Mucosa of descending colon (tissue), 3 donors: ENCODE results near the gene MEI1. TPM values are rescaled to one million over a fixed set of nuclear protein-coding genes. Genes with fewer than 3 reads are reported as not detected.
"Not testable (repeated sequence)": the region's sequence is repeated elsewhere in the genome, so short reads cannot be mapped to it uniquely, and the experiment has no call there.

Source experiments
- ATAC-seq: fragments of 200-7000 bp; cut with Tn5 transposase; one replicate; pipeline ENCODE4 v1.9.1; 2020; ENCODE audit warnings: mild to moderate bottlenecking, moderate library complexity
- DNase-seq, 3 donors: peaks; one replicate each; pipeline ENCODE4 v3.0.0-alpha.2; 2020
- H3K36me3 ChIP-seq: fragments of 200-600 bp; one replicate; pipeline ENCODE4 v1.8.0; 2021; ENCODE audit warnings: low read depth, mild to moderate bottlenecking
- H3K4me1 ChIP-seq: fragments of 200-600 bp; one replicate; pipeline ENCODE4 v1.8.0; 2021; ENCODE audit warnings: low read depth, mild to moderate bottlenecking
- H3K4me3 ChIP-seq: fragments of 200-600 bp; one replicate; pipeline ENCODE4 v1.8.0; 2021; ENCODE audit warnings: mild to moderate bottlenecking
- H3K9me3 ChIP-seq: fragments of 200-600 bp; one replicate; pipeline ENCODE4 v1.8.0; 2021; ENCODE audit warnings: mild to moderate bottlenecking
- CTCF ChIP-seq: fragments of 200-600 bp; IDR thresholded peaks from one replicate; pipeline ENCODE4 v1.8.0; 2022; ENCODE audit warnings: antibody characterized with exemption, mild to moderate bottlenecking
- intact Hi-C, 2 donors: fragments of 100-400 bp; cut with DNase I in 1 of 2; cut with micrococcal nuclease in 1 of 2; formaldehyde crosslinking; loops; one replicate each; pipeline versions ENCODE4 v1.11.0 to v1.11.1; 2022; cut with DNase I, micrococcal nuclease
- total RNA-seq, 3 donors: library from RNA; stranded (reverse); fragmentation: NEBNext Ultra II Directional in 2 of 3; extraction: Animal tissue kit (Norgen Biotek cat#: 25700) in 2 of 3; gene quantifications; one replicate each; pipeline versions ENCODE4 v1.2.1 to v1.2.4, GENCODE V29; 2021 to 2023
- donor health status: DM: no; HTN: no; CAD: no; lungs with moderate emphysema.
- donor health status: DM: no; HTN: no; CAD: no.
- donor health status: DM: no; HTN: yes; CAD: no.

MEI1 gene
- total RNA-seq, 3 donors from 2014 or later = 1.4 to 6.4 (median 1.8) TPM

- TF ChIP-seq CTCF = no peak
Observed at GRCh38 chr22:41684194-41684593, 15.1 kb upstream of the MEI1 start.

GRCh38 chr22:41686890-41687289 is 12.4 kb upstream of the MEI1 start:
- H3K36me3 ChIP-seq, DNase-seq, H3K9me3 ChIP-seq, H3K4me1 ChIP-seq, ATAC-seq, intact Hi-C loops, H3K4me3 ChIP-seq: not testable (repeated sequence)

More at GRCh38 chr22:41684194-41684593, 15.1 kb upstream of the MEI1 start:
- no peak for DNase-seq
- ATAC-seq = no peak
- no peaks in the 10 kb centered on the region for H3K36me3 ChIP-seq
- H3K9me3 ChIP-seq = no peaks in the 10 kb centered on the region
- intact Hi-C loops = no loop called here
- no peak overlapping the region for H3K4me3 ChIP-seq
- peaks cover 12% of the 10 kb centered on the region for H3K4me1 ChIP-seq

GRCh38 chr22:41687901-41688364 is 11.4 kb upstream of the MEI1 start:
- intact Hi-C loops = no loop called here
- ATAC-seq (peak; percentile 43), DNase-seq (peak; percentile 40 to 63 (median 58))
- peak overlapping the region; percentile 56 for H3K4me3 ChIP-seq
- peaks cover 8% of the 10 kb centered on the region for H3K4me1 ChIP-seq
- no peaks in the 10 kb centered on the region for H3K9me3 ChIP-seq
- no peaks in the 10 kb centered on the region for H3K36me3 ChIP-seq
- no peak for TF ChIP-seq CTCF

- Histone ChIP-seq H3K4me1 (peaks cover 8% of the 10 kb centered on the region), H3K9me3 (no peaks in the 10 kb centered on the region), H3K36me3 (no peaks in the 10 kb centered on the region), H3K4me3 (peak within 1 kb of the TSS; percentile 56)
- ATAC-seq (peak; percentile 98), DNase-seq (peak; percentile 94 to 96 (median 94))
- intact Hi-C loops = no loop called here
- no peak for TF ChIP-seq CTCF
Observed at GRCh38 chr22:41688365-41689211, 10.7 kb upstream of the MEI1 start, which contains the start of gene SNU13. Gene SNU13, minus strand, starts transcription at chr22:41688867. Its CDS starts 71 bp downstream, at chr22:41688796.

- Histone ChIP-seq H3K4me3 (no peak overlapping the region), H3K4me1 (peaks cover 8% of the 10 kb centered on the region), H3K36me3 (no peaks in the 10 kb centered on the region), H3K9me3 (no peaks in the 10 kb centered on the region)
- no peak for TF ChIP-seq CTCF
- DNase-seq = no peak
- no peak for ATAC-seq
- intact Hi-C loops = loop anchor here (5.0 to 10.0 kb wide), 3 partner anchors 114 to 254 kb away; partner anchors contain the start of genes CCDC134 (in 1 of the 2) and CENPM (in 1 of the 2)
Observed at GRCh38 chr22:41690476-41690875, 8.8 kb upstream of the MEI1 start.

GRCh38 chr22:41695211-41695610 is 4.1 kb upstream of the MEI1 start:
- Histone ChIP-seq H3K36me3 (no peaks in the 10 kb centered on the region), H3K4me3 (no peak overlapping the region), H3K4me1 (peaks cover 15% of the 10 kb centered on the region), H3K9me3 (no peaks in the 10 kb centered on the region)
- ATAC-seq (no peak), DNase-seq (no peak)
- no peak for TF ChIP-seq CTCF
- intact Hi-C loops = loop anchor here (10.0 kb wide), 2 partner anchors 110 to 250 kb away; partner anchors contain the start of genes CCDC134 (in 1 of the 2) and CENPM (in 1 of the 2)
